Right lobe of liver (tissue), 6 donors: Measurements from ENCODE around the gene SIGLEC10. TPM values are rescaled to one million over a fixed set of nuclear protein-coding genes. Genes with fewer than 3 reads are reported as not detected.

Experiments used
- ATAC-seq, 4 donors: fragments of 200-7000 bp; cut with Tn5 transposase; one replicate each; pipeline ENCODE4 v1.9.1; 2020; ENCODE audit warnings: mild to moderate bottlenecking in 4 of 4, moderate library complexity in 4 of 4
- DNase-seq, 3 donors: peaks; one replicate each; pipeline ENCODE4 v3.0.0-alpha.2; 2020
- H3K27ac ChIP-seq, 3 donors: fragments of 200-600 bp; one replicate each; pipeline ENCODE4 v1.8.0; 2022
- H3K27me3 ChIP-seq, 2 donors: fragments of 200-600 bp; one replicate each; pipeline ENCODE4 v1.8.0; 2022
- H3K36me3 ChIP-seq, 4 donors: fragments of 200-600 bp; sonication (generic) in 1 of 4; one replicate each; pipeline versions ENCODE4 v1.5.1 to v1.8.0; 2017 to 2022; ENCODE audit warnings: control low read depth in 1 of 4
- H3K4me1 ChIP-seq, 4 donors: fragments of 200-600 bp; sonication (generic) in 1 of 4; one replicate each; pipeline versions ENCODE4 v1.5.1 to v1.8.0; 2017 to 2022; ENCODE audit warnings: control low read depth in 1 of 4
- H3K4me3 ChIP-seq, 3 donors: fragments of 200-600 bp; one replicate each; pipeline ENCODE4 v1.8.0; 2022
- H3K9me3 ChIP-seq, 4 donors: fragments of 200-600 bp; sonication (generic) in 1 of 4; one replicate each; pipeline versions ENCODE4 v1.5.1 to v1.8.0; 2017 to 2022; ENCODE audit warnings: control low read depth in 1 of 4
- POLR2A ChIP-seq: fragments of 450-650 bp; IDR thresholded peaks from one replicate; pipeline ENCODE4 v1.6.1; 2017; ENCODE audit warnings: antibody characterized with exemption, mild to moderate bottlenecking
- WGBS: methylation state at CpG from one replicate; pipeline ENCODE4 v1.1.6; 2018; ENCODE audit warnings: low coverage, low lambda C conversion rate; ENCODE audit not compliant: insufficient coverage; ENCODE audit errors: missing lambda C conversion rate; 5-methylcytosine and 5-hydroxymethylcytosine counted together
- intact Hi-C, 2 donors: fragments of 100-400 bp; cut with DNase I; formaldehyde crosslinking; loops; one replicate each; pipeline versions ENCODE4 v1.11.2 to v1.14.1; 2022
- total RNA-seq, 6 experiments: library from RNA; depleted of rRNA in 2 of 6; stranded (reverse); fragments of >200 nt in 2 of 6; fragmentation: NEBNext Ultra II Directional in 3 of 6; extraction: Animal tissue kit (Norgen Biotek cat#: 25700) in 3 of 6; gene quantifications; one replicate each; pipeline versions ENCODE4 v1.1.0 to v1.2.4, GENCODE V29; 2016 to 2023
- TF ChIP-seq, protein P1 (sequence below), 4 donors: fragments of 200-600 bp in 3 of 4; fragments of 450-650 bp in 1 of 4; IDR thresholded peaks; one replicate each; pipeline versions ENCODE4 v1.5.1 to v1.8.0; 2016 to 2022; ENCODE audit warnings: antibody characterized with exemption in 4 of 4, mild to moderate bottlenecking in 2 of 4
- donor health status: DM: no; HTN: yes; CAD: no.
- donor health status: DM: no; HTN: no; CAD: no.
- donor health status: DM: no; HTN: no; CAD: no.
- donor health status: DM: no; HTN: yes; CAD: no.
- donor health status: DM: no; HTN: yes; CAD: no.

The SIGLEC10 gene
- total RNA-seq, 6 experiments from 2014 or later = 2.0 to 12.4 (median 5.6) TPM

DNA sequence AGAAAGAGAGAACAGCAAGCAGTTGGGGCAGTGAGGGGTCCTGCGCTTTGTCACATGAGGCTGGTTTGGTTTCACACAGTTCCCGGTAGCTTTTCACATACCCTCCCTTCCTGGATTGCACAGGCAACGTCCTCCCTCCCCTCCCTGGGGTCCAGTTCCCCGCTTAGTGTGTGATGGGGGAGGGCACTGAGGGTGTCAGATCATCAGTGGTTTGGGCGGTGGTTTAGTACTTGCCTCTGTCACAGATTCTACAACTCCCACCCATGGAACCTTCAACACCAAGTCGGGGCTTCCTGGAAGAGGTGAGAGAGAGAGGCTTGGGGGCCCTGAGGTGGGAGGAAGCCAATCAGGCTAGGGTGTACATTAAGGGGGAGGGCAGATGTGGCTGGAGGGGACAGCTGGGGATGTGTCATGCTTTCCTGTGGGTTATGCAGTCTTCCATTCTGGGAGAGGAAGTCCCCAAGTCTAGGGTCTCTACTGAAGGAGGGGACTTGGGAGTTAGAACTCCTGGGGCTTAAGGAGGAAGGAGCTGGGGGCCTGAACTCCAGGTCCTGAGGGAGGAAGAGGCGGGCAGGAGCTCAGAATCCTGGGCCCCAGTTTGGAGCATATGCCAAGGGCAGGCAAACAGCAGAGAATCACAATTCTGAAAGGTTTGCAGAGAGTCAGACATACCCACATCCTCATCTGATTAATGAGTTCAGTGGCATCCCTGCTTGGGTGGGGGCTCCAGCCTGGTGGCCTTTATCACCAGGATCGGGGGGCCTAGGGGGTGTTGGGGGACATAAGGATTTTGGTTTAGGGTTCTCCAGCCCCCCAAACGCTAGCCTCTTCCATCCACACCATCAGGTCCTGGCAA, 44.6 kb downstream of the SIGLEC10 start, which contains the start of gene NKG7:
NKG7 (minus strand) TSS at position 6 of the 856 bp plus-strand sequence. CDS start 119 bp downstream, outside the sequence.
- Histone ChIP-seq H3K27me3 (no peaks in the 10 kb centered on the region), H3K4me3 (peak within 1 kb of the TSS in 1 of 3 donors; percentile 21), H3K4me1 (peaks cover 0 to 4% (median 0%) of the 10 kb centered on the region in 4 donors), H3K27ac (peak within 1 kb of the TSS in 1 of 3 donors; percentile 8), H3K9me3 (no peaks in the 10 kb centered on the region), H3K36me3 (no peaks in the 10 kb centered on the region)
- intact Hi-C loops = no loop called here
- TF ChIP-seq POLR2A = no peak
- TF ChIP-seq, protein P1, sequence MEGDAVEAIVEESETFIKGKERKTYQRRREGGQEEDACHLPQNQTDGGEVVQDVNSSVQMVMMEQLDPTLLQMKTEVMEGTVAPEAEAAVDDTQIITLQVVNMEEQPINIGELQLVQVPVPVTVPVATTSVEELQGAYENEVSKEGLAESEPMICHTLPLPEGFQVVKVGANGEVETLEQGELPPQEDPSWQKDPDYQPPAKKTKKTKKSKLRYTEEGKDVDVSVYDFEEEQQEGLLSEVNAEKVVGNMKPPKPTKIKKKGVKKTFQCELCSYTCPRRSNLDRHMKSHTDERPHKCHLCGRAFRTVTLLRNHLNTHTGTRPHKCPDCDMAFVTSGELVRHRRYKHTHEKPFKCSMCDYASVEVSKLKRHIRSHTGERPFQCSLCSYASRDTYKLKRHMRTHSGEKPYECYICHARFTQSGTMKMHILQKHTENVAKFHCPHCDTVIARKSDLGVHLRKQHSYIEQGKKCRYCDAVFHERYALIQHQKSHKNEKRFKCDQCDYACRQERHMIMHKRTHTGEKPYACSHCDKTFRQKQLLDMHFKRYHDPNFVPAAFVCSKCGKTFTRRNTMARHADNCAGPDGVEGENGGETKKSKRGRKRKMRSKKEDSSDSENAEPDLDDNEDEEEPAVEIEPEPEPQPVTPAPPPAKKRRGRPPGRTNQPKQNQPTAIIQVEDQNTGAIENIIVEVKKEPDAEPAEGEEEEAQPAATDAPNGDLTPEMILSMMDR (IDR thresholded peaks at IDR 0.05) = no peak
- DNase-seq = peak in 1 of 3 donors; percentile 55
- peak in 2 of 4 donors; percentile 10 to 16 for ATAC-seq
- 29% methylated on average over 4 of the region's 9 CpGs for WGBS

DNA sequence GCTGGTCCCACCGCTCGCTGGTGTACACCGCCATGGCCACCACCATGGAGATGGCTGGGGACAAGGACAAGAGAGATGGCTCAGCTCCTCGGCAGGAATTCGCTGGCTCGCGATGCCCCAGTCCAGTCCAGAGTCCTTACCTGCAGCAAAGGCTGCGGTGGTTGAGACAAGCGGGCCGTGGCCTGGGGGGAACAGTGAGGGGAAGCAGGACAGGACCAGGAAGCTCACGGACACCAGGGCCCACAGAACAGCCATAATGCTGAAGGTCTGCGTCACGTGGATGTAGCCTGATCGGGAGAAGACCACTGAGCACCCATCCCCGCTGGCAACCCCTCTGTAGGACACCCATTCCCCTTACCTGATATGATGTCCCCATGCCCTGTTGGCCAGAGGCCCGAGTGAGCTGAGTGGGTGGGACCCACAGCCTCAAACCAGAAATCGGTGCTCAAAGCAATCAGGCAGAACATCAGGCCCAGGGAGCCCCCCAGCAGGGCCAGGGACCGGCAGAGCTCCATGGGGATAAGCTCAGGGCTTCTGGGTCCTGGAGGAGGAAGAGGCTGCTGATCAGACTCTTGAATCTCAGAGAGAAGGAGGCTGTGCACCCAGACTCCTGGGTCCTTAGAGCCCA, 45.3 kb downstream of the SIGLEC10 start:
- TF ChIP-seq POLR2A = no peak
- TF ChIP-seq, protein P1 (IDR thresholded peaks at IDR 0.05) = no peak
- Histone ChIP-seq H3K36me3 (no peaks in the 10 kb centered on the region), H3K27ac (peak overlapping the region in 1 of 3 donors; percentile 8), H3K27me3 (no peaks in the 10 kb centered on the region), H3K4me3 (peak overlapping the region in 1 of 3 donors; percentile 21), H3K4me1 (peaks cover 0 to 4% (median 0%) of the 10 kb centered on the region in 4 donors), H3K9me3 (no peaks in the 10 kb centered on the region)
- DNase-seq (peak in 1 of 3 donors; percentile 46), ATAC-seq (no peak)
- 71% methylated on average over 6 of the region's 18 CpGs for WGBS
- intact Hi-C loops = no loop called here

- WGBS = 68% methylated on average over 7 of the region's 8 CpGs
- TF ChIP-seq, protein P1 (IDR thresholded peaks at IDR 0.05) = no peak
- TF ChIP-seq POLR2A = no peak
Observed at GRCh38 chr19:51371186-51371690, 46.2 kb downstream of the SIGLEC10 start.

DNA sequence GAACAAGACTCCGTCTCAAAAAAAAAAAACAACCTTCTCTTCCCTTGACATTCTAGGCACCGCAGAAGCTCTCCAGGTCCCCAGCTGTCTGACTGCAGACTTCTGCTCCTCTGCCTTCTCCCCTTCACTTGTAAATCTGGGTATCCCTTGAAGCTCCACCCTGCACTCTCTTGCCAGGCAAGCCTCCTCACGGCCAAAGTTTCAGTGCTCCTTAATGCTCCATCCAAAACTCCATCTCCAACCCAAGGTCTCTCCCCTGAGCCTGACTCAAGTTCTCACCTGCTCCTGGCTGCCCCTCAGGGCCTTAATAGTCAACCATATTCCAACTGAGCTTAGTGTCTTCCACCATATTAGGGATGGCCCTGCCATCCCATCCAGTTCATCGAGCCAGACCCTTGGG, 47.2 kb downstream of the SIGLEC10 start:
- no peak for TF ChIP-seq POLR2A
- TF ChIP-seq, protein P1 (IDR thresholded peaks at IDR 0.05) = no peak
- no peak for ATAC-seq
- Histone ChIP-seq H3K27me3 (no peaks in the 10 kb centered on the region), H3K27ac (no peak overlapping the region), H3K4me1 (peaks cover 0 to 4% (median 0%) of the 10 kb centered on the region in 4 donors), H3K4me3 (no peak overlapping the region), H3K36me3 (no peaks in the 10 kb centered on the region), H3K9me3 (no peaks in the 10 kb centered on the region)
- 62% methylated on average over 2 of the region's 4 CpGs for WGBS
- intact Hi-C loops = no loop called here
- no peak for DNase-seq

More at GRCh38 chr19:51371186-51371690, 46.2 kb downstream of the SIGLEC10 start:
- Histone ChIP-seq H3K4me1 (peaks cover 0 to 4% (median 0%) of the 10 kb centered on the region in 4 donors), H3K9me3 (no peaks in the 10 kb centered on the region), H3K27ac (peak overlapping the region in 1 of 3 donors; percentile 8), H3K4me3 (no peak overlapping the region), H3K27me3 (no peaks in the 10 kb centered on the region), H3K36me3 (no peaks in the 10 kb centered on the region)
- no peak for ATAC-seq
- intact Hi-C loops = no loop called here
- DNase-seq = no peak
